Stromal cell of bone marrow (primary cell): Measurements from ENCODE around the gene CALU.

Source experiments
- DNase-seq: peaks from one replicate; pipeline ENCODE4 v3.0.0-alpha.2; 2012; ENCODE audit warnings: low read depth

Gene CALU

DNA sequence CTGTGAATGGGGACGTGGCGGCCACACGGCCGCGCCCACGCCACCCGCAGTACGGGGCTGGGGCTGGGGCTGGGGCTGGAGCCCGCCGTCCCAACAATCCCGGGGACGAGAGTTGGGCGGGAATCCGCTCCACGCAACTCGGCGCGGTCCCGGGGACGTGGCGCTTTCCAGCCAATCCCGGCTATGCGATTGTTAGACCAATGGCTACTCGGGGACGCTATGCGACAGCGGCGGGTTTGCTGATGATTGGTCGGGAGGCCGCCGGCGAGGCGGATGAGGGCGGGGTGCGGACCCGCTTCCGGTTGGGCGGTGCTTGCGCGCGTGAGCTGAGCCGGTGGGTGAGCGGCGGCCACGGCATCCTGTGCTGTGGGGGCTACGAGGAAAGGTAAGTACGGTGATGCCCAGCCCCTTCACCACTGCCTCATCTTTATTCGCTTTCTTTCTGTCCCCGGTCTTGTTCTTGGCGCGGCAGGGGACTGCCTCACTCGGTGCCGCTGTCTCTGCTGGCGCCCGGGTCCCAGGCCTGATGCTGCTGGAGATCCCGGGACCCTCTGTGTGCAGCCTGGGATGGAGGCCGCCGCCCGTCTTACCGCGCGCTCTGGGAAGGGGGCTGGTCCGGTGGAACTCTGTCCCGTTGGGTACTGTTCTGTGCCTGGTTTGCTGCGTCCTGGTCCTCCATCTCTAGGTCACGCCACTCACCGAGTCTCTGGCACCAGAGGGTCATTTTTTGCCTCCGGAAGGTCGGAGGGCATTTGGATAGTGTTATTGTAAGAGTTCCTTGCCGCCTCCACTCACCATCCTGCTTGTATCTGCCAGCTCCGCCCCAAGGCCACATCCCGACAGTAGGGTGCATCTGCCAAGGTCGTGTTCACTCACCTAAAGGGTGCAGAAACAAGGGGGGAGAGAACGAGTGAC is at the start of gene CALU:
TSS of gene CALU (plus strand) at position 312 of the 915 bp plus-strand sequence. CDS start 9,225 bp downstream, outside the sequence.
- peak; percentile 96 for DNase-seq

- no peak for DNase-seq
Measured at GRCh38 chr7:128691227-128691626, 47.9 kb upstream of the CALU start.

DNA sequence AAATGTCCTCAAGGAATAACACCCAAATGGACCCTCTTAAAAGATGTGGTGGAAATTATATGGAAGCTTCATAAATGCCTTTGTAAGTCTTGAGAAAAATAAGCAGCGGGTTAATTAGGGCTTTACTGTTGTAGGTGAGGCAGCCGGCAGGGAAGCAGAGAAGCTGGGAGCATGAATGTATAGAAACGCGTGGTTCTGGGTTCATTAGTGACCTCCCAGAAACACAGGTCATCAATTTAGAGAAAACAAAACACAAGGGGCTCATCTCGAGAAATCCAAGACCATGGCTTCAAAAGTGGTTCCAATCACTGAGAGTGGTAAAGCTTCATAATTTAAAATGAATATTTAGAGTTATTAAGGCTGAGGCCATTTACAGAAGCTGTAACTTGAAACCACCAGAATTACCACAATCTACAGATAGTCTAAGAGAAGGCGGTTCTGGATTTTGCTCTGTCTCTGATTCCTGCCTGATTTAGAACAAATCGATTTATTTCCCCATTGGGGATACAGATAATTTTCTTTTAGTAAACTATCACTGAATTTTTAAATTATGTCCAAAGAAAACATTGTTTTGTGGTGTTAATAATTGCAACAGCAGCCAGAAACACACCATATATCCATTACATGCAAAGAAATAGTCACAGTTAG is 46.4 kb upstream of the CALU start:
- DNase-seq: no peak

- DNase-seq: no peak
Measured at GRCh38 chr7:128693373-128694015, 45.7 kb upstream of the CALU start.

DNA sequence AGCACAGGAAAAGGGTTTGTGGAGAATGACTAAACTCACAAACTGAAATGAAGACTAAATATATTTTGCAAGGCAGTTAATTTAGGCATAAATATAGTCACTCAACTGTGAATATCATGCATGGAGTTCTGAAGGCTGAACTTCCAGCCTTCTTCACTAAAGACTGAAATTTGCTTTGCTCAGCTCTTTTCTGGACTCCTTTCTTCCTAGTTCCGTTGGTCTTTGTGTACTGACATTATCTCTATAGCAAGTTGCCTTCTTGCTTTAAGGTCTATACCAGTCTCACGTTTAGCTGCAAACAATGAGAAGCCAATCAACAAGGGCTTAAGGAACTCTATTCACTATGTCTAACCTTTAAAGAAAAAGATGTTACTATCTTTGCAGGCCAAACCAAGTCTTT is 44.4 kb upstream of the CALU start:
- DNase-seq: no peak

GRCh38 chr7:128697302-128697905 is 41.8 kb upstream of the CALU start:
- peak; percentile 38 for DNase-seq

DNA sequence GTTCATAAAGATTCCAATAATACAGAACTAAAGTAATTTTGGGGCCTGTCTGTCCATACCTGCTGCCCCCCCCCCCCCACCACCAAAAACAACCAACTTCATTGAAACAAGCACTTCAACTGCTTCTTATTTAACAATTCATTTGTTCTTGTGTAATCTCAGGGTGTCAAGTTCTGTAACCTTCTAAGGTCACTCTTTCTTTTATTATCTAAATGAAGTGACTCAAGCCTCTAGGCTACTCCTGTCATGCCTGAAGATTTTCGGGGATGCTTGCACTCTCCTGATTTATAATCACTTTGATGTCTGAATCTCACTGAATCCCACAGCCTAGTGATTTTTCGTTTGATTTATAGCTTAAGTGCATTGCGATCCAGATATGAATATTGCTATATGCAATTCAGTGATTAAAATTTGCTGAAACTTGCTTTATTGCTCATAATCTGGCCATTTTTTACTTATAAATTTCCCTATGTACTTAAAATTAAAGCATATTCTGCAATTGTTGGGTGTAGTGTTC is 39.9 kb upstream of the CALU start:
- no peak for DNase-seq

DNA sequence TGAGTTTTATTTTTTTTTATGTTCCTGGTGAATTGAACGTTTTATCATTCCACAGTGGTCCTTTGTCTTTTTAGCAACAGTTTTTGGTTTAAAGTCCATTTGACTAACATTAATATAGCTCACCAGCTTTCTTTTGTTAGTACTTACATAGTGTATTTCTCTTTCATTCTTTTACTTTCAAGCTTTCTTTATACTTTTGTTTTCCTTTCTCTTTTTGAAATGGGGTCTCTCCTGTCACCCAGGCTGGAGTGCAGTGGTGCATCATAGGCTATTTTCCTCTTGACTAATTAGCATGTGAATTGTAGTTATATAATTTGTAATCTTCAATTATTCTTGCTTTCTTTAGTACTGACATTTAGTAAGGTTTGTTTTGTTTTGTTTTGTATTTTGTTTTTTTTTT is 39.3 kb upstream of the CALU start:
- DNase-seq: no peak

DNA sequence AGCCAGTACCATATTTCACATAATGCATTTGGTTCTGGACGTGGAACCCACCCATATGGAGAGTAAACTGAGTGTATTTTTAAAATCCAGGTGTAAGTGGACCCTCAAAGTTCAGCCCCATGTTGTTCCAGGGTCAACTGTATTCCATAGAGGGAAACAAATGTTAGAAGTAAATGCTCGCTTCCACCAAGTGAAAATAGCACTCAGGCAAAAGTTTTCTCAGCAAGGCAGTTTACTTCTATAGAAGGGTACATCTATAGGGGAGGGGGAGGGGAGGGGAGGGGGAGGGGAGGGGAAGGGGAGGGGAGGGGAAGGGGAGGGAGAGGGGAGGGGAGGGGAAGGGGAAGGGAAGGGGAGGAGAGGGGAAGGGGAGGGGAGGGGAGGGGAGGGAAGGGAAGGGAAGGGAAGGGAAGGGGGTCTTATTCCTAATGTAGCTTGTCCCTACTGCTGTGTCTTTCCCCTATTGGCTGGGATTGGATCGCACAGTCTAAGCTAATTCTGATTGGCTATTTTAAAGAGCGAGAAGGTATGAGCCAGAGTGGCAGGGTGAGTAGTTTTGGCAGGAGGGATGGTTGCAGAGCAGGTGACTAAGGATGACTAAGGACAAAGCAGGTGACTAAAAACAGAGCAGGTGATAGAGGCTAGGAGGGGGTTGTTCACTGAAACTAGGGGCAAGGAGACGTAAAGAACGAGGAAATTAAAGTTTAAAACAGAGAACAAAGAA is 37.9 kb upstream of the CALU start:
- DNase-seq: no peak

GRCh38 chr7:128703609-128704241 is 35.4 kb upstream of the CALU start:
- no peak for DNase-seq

GRCh38 chr7:128705891-128706333 is 33.2 kb upstream of the CALU start:
- no peak for DNase-seq

DNA sequence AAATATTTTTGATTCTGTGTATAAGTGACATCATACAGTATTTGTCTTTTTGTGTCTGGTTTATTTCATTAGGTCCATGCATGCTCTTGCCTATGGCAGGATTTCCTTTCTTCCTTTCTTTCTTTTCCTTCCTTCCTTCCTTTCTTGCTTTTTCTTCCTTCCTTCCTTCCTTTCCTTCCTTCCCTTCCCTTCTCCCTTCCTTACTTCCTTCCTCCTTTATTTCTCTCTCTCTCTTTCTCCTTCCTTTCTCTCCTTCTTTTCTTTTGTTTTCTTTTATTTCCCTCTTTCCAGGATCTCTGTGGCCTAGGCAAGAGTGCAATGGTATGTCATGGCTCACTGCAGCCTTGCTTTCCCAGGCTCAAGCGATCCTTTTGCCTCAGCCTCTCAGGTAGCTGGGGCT is 31.4 kb upstream of the CALU start:
- no peak for DNase-seq

DNA sequence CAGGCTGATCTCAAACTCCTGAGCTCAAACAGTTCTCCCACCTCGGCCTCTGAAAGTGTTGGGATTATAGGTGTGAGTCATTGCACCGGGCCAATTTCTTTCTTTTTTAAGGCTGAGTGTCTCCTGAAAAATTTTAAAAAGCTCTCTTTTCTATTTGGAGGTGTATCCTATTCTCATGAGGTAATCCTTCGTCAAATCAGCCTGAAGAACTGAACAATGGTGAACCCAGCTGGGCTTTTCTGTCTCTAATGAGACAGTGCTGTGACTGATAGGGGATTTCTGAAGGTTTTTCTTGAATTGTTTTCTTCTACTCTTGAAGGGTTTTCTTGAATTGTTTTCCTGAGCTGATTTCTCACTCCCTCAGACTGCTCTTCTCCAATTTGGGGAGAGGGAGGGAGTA is 30.9 kb upstream of the CALU start:
- DNase-seq: no peak

- no peak for DNase-seq
Measured at GRCh38 chr7:128708824-128709223, 30.3 kb upstream of the CALU start.

DNA sequence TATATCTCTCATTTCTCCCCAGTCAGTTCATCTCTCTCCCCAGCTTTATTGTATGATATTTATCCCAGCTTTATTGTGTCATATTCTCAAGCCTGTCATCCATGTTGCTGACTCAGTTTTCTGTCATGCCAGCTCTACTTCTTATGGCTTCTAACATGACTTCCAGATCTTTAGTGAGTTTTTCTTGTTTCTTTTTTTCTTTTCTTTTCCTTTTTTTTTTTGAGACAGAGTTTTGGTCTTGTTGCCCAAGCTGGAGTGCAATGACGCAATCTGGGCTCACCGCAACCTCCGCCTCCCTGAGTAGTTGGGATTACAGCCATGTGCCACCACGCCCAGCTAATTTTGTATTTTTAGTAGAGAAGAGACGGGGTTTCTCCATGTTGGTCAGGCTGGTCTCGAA is 28.7 kb upstream of the CALU start:
- no peak for DNase-seq

DNA sequence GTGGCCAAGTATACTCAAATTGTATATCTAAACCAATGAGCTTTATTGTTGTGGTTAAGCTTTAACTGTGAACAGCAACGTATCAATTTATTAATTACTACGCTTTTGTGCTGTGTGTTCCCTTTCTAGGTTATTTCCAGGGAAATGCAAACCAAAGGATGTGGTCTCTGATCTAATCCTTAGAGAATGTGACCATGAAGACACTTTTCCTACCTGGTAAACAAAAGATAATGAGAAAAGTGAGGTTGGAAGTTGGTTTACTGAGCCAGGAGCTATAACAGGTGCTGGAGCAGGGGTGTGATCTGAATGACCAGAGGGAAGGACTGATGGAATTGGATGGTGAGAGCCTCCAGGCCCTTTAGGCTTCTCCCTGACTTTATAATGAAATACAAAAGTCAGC is 25.4 kb upstream of the CALU start:
- DNase-seq: no peak

DNA sequence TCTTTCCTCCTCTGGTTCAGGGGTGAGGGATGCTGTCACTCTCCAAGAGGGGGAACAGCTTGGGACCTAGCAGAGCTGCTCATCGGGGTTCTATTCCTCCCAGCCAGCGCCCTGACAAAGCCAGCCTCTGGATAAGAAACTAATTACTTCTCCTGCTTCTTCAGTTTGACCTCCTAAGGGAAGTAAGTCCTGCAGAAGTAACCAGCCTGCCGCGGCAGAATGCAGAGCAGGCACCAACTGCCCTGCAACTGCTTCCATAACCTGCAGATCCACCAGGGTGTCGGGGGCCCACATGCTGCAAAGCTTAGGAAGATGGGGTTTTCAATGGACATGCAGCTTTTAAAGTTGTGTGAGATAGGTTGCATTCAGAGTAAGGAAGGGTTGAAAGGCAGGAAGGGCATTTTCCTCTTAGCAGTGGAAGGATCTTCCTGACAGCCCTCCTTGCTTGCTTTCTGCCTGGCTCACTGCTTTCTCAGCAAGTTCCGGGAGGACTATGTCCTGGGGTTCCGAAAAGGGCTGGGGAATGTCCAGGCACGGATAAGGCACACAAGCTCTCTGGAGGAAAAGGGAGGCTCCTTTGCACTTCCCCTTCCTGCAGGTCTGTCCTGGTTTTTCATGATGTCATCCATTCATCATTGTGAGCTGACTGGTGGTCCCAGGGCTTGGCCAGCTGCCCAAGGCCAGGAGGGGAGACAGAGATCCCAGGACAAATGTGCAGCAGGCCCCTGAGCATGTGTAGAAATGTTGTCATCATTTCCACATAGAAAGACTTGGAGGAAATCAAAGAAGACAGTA is 24.3 kb upstream of the CALU start:
- no peak for DNase-seq

DNA sequence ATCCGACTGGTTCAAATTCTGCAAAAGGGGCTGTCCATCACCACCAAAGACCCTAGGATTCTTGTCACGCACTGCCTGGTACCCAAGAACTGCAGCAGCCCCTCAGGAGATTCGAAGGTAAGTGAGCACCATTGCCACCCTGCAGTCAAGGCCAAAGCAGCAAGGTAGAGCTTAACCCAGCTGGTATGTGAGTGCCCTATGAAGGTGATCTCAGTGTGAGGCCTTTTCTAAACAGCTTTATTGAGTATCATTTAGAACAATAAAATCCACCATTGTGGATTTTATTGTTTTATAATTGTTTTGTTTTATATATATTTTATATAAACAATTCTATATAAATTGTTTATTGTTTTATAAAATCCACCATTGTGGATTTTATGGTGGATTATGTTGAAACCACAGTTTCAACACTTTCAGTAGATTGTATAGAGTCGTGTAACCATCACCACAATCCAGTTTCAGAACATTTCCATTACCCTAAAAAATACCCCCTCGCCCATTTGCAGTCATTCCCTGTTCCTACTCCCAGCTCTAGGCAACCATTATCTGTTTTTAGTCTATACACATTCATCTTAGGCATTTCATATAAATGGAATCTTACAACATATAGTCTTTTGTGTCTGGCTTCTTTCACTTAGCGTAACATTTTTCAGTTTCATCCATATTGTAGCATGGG is 20.1 kb upstream of the CALU start:
- no peak for DNase-seq

DNA sequence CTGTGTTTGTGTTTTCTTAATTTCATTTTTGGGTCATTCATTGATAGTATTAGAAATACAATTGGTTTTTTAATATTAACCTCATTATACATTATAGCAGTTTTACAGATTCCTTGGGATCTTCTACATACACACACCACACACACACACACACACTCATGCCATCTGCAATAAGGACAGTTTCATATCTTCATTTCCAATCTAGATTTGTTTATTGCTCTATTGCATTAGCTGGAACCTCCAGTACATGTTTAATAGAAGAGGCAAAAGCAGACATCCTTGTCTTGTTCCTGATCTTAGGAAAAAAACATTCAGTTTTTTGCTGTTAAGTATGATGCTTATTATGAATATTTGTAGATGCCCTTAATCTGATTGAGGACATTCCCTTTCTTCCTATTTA is 17.8 kb upstream of the CALU start:
- DNase-seq: no peak

DNA sequence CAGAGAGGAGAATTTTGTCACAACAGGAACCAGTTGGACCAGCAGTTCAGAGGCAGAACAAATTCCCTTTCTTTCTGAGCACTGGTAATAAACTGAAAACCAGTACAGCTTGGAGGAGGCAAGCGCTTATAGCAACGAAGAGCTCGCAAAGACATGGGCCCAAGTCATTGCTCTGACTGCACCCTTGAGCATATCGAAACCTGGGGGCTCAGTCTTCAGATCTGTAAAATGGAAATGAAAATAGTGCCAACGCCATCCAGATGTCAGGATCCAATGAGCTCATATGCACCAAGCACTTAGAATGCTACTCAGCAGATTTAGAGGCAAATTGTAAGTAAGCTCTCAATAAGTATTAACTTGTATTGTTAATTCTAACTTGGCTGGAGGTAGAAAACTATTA is 14.4 kb upstream of the CALU start:
- DNase-seq: no peak
